A673 (cell line): ENCODE results near the gene FBXL13. TPM values are rescaled to one million over a fixed set of nuclear protein-coding genes. Genes with fewer than 3 reads are reported as not detected.

ENCODE experiments used
- BruUV-seq: library from RNA; stranded (reverse); fragments of 400-500 nt; replicated peaks from 2 replicates; lab custom pipeline; 2021; lab: Mats Ljungman, UMichigan
- CTCF ChIA-PET: fragments of 300-600 bp; sonication (Branson Sonifier 250); formaldehyde crosslinking; loops from one replicate; lab custom pipeline; 2022; ENCODE audit warnings: antibody characterized with exemption; lab: Charles Lee
- POLR2A ChIA-PET: fragments of 300-600 bp; sonication (Branson Sonifier 250); formaldehyde crosslinking; loops from one replicate; lab custom pipeline; 2022; ENCODE audit warnings: antibody characterized with exemption; ENCODE audit not compliant: low non-redundant PET; lab: Charles Lee
- DNase-seq: peaks from one replicate; pipeline ENCODE4 v3.0.0-alpha.2; 2015; ENCODE audit warnings: low spot score
- H3K27ac ChIP-seq: fragments of 200-600 bp; sonication (generic); 2 replicates; pipeline ENCODE4 v1.5.1; 2016; ENCODE audit warnings: mixed run types, low read depth, mild to moderate bottlenecking, mixed read lengths, antibody characterized with exemption, low read length; ENCODE audit not compliant: poor library complexity, severe bottlenecking
- H3K27me3 ChIP-seq: fragments of 200-600 bp; sonication (generic); replicated peaks from 2 replicates; pipeline ENCODE4 v1.6.1; 2017; ENCODE audit warnings: mixed run types, low read depth, mild to moderate bottlenecking, mixed read lengths, antibody characterized with exemption, low read length; ENCODE audit not compliant: insufficient read depth, poor library complexity
- H3K36me3 ChIP-seq: fragments of 200-600 bp; sonication (generic); 2 replicates; pipeline ENCODE4 v1.6.1; 2016; ENCODE audit warnings: mixed run types, mild to moderate bottlenecking, mixed read lengths, antibody characterized with exemption, low read length; ENCODE audit not compliant: insufficient read depth, poor library complexity, severe bottlenecking
- H3K4me1 ChIP-seq: fragments of 200-600 bp; sonication (generic); 2 replicates; pipeline ENCODE4 v1.6.1; 2017; ENCODE audit warnings: mixed run types, mild to moderate bottlenecking, mixed read lengths, antibody characterized with exemption, low read length; ENCODE audit not compliant: insufficient read depth, poor library complexity, severe bottlenecking
- H3K4me3 ChIP-seq: fragments of 200-600 bp; sonication (generic); 2 replicates; pipeline ENCODE4 v1.5.1; 2016; ENCODE audit warnings: low read depth, mixed run types, mild to moderate bottlenecking, mixed read lengths, low read length; ENCODE audit not compliant: poor library complexity, severe bottlenecking
- H3K9me3 ChIP-seq: fragments of 200-600 bp; sonication (generic); 2 replicates; pipeline ENCODE4 v1.6.1; 2016; ENCODE audit warnings: mixed run types, low read depth, mild to moderate bottlenecking, mixed read lengths, antibody characterized with exemption, low read length; ENCODE audit not compliant: poor library complexity, severe bottlenecking
- CTCF ChIP-seq: fragments of 300-800, 200-600 bp; sonication (generic); conservative IDR thresholded peaks from 2 replicates; pipeline ENCODE4 v1.5.1; 2017; ENCODE audit warnings: low read depth, mild to moderate bottlenecking, antibody characterized with exemption, low read length, moderate library complexity, mixed read lengths
- EZH2 ChIP-seq: fragments of 200-600 bp; sonication (generic); IDR thresholded peaks from 2 replicates; pipeline ENCODE4 v1.6.1; 2017; ENCODE audit warnings: borderline replicate concordance, low read depth, mild to moderate bottlenecking, mixed read lengths, antibody characterized with exemption, low read length; ENCODE audit not compliant: poor library complexity, severe bottlenecking
- intact Hi-C: fragments of 100-400 bp; cut with micrococcal nuclease; formaldehyde crosslinking; loops from one replicate; pipeline ENCODE4 v1.10.0; 2022; ENCODE audit not compliant: unreplicated experiment
- total RNA-seq: library from RNA; stranded (reverse); gene quantifications from 2 replicates; pipeline ENCODE4 v1.2.3, GENCODE V29; 2021

Gene FBXL13
- total RNA-seq, 1 experiment from 2014 or later: 0.37 TPM

- Histone ChIP-seq H3K4me1 (no peaks in the 10 kb centered on the region), H3K36me3 (no peaks in the 10 kb centered on the region), H3K4me3 (no peak overlapping the region), H3K9me3 (no peaks in the 10 kb centered on the region), H3K27me3 (no peaks in the 10 kb centered on the region), H3K27ac (no peak overlapping the region)
- no peak for TF ChIP-seq EZH2
- no peak for TF ChIP-seq CTCF
- intact Hi-C loops: no loop called here
- DNase-seq: no peak
- ChIA-PET POLR2A (no interaction called here), CTCF (no interaction called here)
- no TSS peak for BruUV-seq
These were observed 89.3 kb downstream of the FBXL13 start for GRCh38 chr7:102985176-102985783.

DNA sequence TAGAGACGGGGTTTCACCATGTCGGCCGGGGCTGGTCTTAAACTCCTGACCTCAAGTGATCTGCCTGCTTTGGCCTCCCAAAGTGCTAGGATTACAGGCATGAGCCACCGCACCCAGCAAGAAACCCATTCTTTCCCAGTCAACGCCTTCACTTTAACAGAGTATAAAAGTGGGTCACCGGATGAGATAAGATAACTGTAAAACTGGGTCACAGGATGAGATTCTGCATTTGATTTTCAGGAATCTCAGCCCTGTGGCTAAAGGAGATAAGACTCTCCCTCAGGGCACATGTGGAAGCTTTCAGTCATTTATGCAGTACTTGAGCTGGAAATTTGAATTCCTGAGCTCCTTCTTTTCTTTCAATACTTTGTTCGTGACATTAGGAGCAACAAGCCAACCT, 91.0 kb downstream of the FBXL13 start:
- Histone ChIP-seq H3K4me1 (no peaks in the 10 kb centered on the region), H3K9me3 (no peaks in the 10 kb centered on the region), H3K27me3 (no peaks in the 10 kb centered on the region), H3K4me3 (no peak overlapping the region), H3K36me3 (no peaks in the 10 kb centered on the region), H3K27ac (no peak overlapping the region)
- no TSS peak for BruUV-seq
- no peak for DNase-seq
- intact Hi-C loops: no loop called here
- POLR2A ChIA-PET: no interaction called here
- no peak for TF ChIP-seq CTCF
- no peak for TF ChIP-seq EZH2
- CTCF ChIA-PET: no interaction called here

GRCh38 chr7:102982235-102982634, 92.4 kb downstream of the FBXL13 start:
- Histone ChIP-seq H3K9me3 (no peaks in the 10 kb centered on the region), H3K27ac (no peak overlapping the region), H3K36me3 (no peaks in the 10 kb centered on the region), H3K27me3 (no peaks in the 10 kb centered on the region), H3K4me1 (no peaks in the 10 kb centered on the region), H3K4me3 (no peak overlapping the region)
- DNase-seq: no peak
- TF ChIP-seq EZH2 (no peak), CTCF (no peak)
- intact Hi-C loops: no loop called here
- POLR2A ChIA-PET: no interaction called here
- no TSS peak for BruUV-seq
- CTCF ChIA-PET: interaction anchor here (0.5 kb wide), 1 partner anchor 80 kb away, joined by 6 read pairs; no protein-coding TSS in a partner anchor
